ENCODE measurements around the gene PRDM16.

The PRDM16 gene

DNA sequence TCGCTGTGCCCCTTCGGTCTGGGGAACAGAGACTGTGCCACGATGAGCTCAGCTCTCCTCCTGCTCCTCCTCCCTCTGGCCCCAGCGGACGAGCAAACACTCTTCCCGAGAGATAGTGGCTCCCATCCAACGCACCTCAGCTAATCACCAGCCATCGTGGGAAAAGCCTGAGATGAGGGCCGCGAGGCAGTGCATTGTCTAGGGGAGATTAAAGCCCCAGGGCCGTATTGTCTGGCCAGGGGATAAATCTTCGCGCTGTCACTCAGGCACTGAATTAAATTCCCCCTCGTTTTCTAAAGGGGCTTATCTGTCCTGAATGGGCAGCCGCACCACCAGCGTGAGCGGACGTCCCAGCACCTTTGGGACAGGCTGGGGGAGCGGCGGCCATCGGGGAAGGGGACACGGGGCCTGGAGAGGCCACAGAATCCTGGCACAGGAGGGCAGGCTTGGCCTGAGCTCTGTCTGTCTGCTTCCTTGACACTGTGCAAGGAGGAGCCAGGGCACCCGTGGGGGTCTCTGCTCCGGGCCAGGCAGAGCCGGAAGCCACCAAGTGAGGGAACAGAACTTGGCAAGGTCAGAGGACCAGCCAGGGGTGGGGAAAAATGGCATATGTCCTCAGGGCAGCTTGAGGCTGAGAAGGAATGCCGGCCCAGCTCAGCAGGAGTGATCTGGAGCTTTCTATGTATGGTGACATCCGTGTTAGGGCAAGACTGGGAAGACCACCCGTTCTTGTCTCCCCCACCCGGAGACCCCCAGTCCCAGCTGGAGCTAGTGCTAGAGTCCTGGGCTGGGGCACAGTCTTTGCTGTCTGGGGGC lies 32.3 kb downstream of the PRDM16 start:
- H3K27me3 ChIP-seq (replicated peaks; ENCODE audit: control insufficient read depth, insufficient read depth, low read length, poor library complexity, severe bottlenecking) = no peaks in the 10 kb centered on the region
- no peaks in the 10 kb centered on the region for H3K9me3 ChIP-seq (ENCODE audit: control insufficient read depth, low read length)
- no peaks in the 10 kb centered on the region for H3K4me1 ChIP-seq (ENCODE audit: control insufficient read depth, insufficient read depth, low read length, poor library complexity, severe bottlenecking)
- no peaks in the 10 kb centered on the region for H3K36me3 ChIP-seq (ENCODE audit: control insufficient read depth, insufficient read depth, low read length)
- no peak for DNase-seq
- no peak overlapping the region for H3K4me3 ChIP-seq (ENCODE audit: insufficient read depth, low read depth, low read length, poor library complexity, severe bottlenecking)
- no peak overlapping the region for H3K27ac ChIP-seq (ENCODE audit: insufficient read depth, low read length, poor library complexity, severe bottlenecking)

DNA sequence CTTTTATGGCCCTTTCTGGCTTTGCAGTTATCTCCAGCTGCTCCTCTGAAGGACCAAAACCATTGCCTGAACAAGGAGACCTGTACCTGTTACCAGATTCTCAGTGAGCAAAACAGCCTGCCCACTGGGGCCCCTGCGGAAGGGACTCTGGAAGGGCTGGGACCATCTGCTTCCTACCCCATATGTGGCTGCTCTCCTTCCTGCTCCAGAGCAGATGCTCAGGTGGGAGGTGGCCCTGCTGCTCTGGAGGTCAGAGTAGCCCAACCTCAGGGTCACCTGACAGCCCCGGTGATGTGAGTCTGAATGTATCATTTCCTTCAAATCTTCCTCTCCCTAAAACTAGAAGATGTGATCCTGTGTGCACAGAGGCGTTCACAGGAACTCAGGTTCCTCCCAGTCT lies 33.6 kb downstream of the PRDM16 start:
- Histone ChIP-seq H3K4me3 (ENCODE audit: insufficient read depth, low read depth, low read length, poor library complexity, severe bottlenecking) (no peak overlapping the region), H3K4me1 (ENCODE audit: control insufficient read depth, insufficient read depth, low read length, poor library complexity, severe bottlenecking) (no peaks in the 10 kb centered on the region), H3K27me3 (replicated peaks; ENCODE audit: control insufficient read depth, insufficient read depth, low read length, poor library complexity, severe bottlenecking) (no peaks in the 10 kb centered on the region), H3K27ac (ENCODE audit: insufficient read depth, low read length, poor library complexity, severe bottlenecking) (no peak overlapping the region), H3K9me3 (ENCODE audit: control insufficient read depth, low read length) (no peaks in the 10 kb centered on the region), H3K36me3 (ENCODE audit: control insufficient read depth, insufficient read depth, low read length) (no peaks in the 10 kb centered on the region)
- DNase-seq = no peak

DNA sequence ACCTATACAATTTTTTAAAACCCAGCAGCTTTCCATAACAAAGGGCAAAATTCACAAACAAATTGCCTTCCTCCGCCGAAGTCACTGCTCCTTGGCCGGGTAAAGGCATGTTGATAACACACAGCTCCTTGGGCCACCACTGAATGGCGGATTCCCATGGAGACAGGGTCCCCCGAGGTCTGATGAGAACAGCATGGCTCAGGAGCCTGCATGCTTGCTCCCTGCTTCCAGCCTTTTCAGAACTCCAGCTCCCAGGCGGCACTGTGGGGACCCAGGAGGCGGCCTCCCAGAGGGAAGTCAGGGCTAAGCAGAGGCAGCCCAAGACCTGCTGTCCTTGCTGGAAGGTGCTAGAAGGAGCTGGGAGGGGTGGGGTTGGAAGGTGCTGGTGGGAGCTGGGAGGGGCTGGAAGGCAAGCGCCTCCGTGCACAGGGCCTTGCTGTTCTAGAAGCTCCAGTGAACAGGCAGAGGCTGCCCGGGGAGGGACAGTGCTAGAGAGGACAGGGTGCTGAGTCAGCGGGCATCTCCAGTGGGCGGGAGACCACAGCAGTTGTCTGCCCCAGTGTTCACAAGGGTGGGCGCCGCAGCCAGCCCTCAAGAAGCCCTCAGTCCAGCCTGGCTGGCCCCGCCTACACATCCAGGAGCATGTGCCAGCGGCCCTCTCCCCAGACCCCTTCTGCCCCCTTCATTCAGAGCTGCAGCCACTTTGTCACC lies 35.1 kb downstream of the PRDM16 start:
- no peak for DNase-seq
- Histone ChIP-seq H3K27me3 (replicated peaks; ENCODE audit: control insufficient read depth, insufficient read depth, low read length, poor library complexity, severe bottlenecking) (no peaks in the 10 kb centered on the region), H3K27ac (ENCODE audit: insufficient read depth, low read length, poor library complexity, severe bottlenecking) (no peak overlapping the region)

DNA sequence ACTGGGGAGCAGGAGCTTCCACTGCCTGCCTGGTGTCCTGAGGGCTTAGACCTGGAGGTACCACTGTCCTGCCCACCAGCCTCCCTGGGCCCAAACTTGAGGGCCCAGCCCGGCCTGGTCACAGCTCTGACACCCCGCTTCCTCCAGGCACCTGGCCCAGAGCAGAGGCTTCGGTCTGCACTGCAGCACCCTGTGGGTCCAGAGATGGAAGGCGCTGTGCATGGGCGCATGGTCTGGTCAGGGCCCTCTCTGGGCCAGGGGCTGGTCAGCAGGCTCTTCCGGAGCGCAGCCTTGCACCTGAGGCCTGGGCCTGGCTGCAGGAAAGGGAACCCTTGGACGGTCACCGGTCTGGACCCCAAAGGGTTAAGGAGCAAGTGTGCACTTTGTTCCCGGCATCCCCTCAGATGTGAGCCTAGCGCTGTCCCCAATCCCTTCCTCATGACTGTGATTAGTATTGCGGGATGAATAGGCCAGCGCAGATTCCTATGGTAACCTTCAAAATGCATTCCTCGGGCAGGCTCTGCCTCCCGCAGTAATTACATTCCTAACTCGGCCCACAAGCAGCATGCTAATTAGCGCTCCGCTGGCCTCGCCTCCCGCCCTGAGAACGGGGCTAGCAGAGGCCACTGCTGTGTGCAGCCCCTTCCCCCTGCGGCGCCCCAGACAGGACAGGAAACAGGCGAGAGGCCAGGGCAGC lies 36.3 kb downstream of the PRDM16 start:
- H3K36me3 ChIP-seq (ENCODE audit: control insufficient read depth, insufficient read depth, low read length) = no peaks in the 10 kb centered on the region
- DNase-seq = no peak
- H3K27me3 ChIP-seq (replicated peaks; ENCODE audit: control insufficient read depth, insufficient read depth, low read length, poor library complexity, severe bottlenecking) = no peaks in the 10 kb centered on the region
- no peaks in the 10 kb centered on the region for H3K9me3 ChIP-seq (ENCODE audit: control insufficient read depth, low read length)
- no peak overlapping the region for H3K4me3 ChIP-seq (ENCODE audit: insufficient read depth, low read depth, low read length, poor library complexity, severe bottlenecking)
- no peak overlapping the region for H3K27ac ChIP-seq (ENCODE audit: insufficient read depth, low read length, poor library complexity, severe bottlenecking)
- H3K4me1 ChIP-seq (ENCODE audit: control insufficient read depth, insufficient read depth, low read length, poor library complexity, severe bottlenecking) = no peaks in the 10 kb centered on the region

More for the DNA sequence above, 35.1 kb downstream of the PRDM16 start:
- H3K4me1 ChIP-seq (ENCODE audit: control insufficient read depth, insufficient read depth, low read length, poor library complexity, severe bottlenecking) = no peaks in the 10 kb centered on the region
- no peaks in the 10 kb centered on the region for H3K9me3 ChIP-seq (ENCODE audit: control insufficient read depth, low read length)
- no peaks in the 10 kb centered on the region for H3K36me3 ChIP-seq (ENCODE audit: control insufficient read depth, insufficient read depth, low read length)
- no peak overlapping the region for H3K4me3 ChIP-seq (ENCODE audit: insufficient read depth, low read depth, low read length, poor library complexity, severe bottlenecking)

DNA sequence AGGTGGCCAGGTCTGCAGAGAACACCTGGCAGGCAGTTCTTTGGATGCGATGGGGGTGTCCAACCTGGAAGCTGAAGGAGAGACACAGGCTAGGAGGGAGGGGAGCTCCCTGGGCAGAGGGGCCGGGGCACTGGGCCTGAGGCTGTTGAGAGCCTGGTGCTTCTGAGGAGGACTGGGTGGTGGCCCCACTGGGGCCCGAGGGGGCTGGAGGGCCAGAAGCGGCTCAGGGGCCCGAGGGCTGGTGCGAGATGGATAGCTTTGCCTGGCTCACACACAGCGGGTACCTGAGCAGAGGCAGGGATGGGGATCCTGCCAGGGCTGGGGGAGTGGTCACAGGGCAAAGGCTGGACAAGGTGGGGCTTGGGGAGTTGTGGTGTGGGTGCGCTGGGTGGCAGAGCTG lies 37.2 kb downstream of the PRDM16 start:
- Histone ChIP-seq H3K4me3 (ENCODE audit: insufficient read depth, low read depth, low read length, poor library complexity, severe bottlenecking) (no peak overlapping the region), H3K36me3 (ENCODE audit: control insufficient read depth, insufficient read depth, low read length) (no peaks in the 10 kb centered on the region), H3K27me3 (replicated peaks; ENCODE audit: control insufficient read depth, insufficient read depth, low read length, poor library complexity, severe bottlenecking) (no peaks in the 10 kb centered on the region), H3K9me3 (ENCODE audit: control insufficient read depth, low read length) (no peaks in the 10 kb centered on the region), H3K27ac (ENCODE audit: insufficient read depth, low read length, poor library complexity, severe bottlenecking) (no peak overlapping the region), H3K4me1 (ENCODE audit: control insufficient read depth, insufficient read depth, low read length, poor library complexity, severe bottlenecking) (no peaks in the 10 kb centered on the region)
- DNase-seq = no peak

DNA sequence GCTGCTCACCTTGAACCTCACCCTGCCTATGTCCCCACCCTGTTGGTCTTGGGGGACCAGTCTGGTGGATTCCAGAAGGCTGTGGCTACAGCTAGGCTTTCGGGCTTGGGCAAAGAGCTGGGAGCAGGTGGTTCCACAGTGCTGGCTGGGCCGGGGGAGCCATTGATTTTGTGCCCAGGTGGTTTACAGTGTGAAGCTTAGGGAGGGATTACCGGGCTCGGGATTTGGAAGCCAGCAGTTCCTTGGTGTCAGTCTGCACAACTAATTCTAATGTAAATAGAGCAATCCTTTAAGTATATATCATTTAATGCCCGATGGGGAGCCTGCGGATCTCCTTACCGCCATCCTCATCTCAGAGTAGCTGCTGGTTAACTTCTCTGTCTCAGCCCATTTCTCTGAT lies 38.2 kb downstream of the PRDM16 start:
- H3K36me3 ChIP-seq (ENCODE audit: control insufficient read depth, insufficient read depth, low read length) = no peaks in the 10 kb centered on the region
- no peak for DNase-seq
- H3K4me1 ChIP-seq (ENCODE audit: control insufficient read depth, insufficient read depth, low read length, poor library complexity, severe bottlenecking) = no peaks in the 10 kb centered on the region
- no peak overlapping the region for H3K4me3 ChIP-seq (ENCODE audit: insufficient read depth, low read depth, low read length, poor library complexity, severe bottlenecking)
- H3K27ac ChIP-seq (ENCODE audit: insufficient read depth, low read length, poor library complexity, severe bottlenecking) = no peak overlapping the region
- H3K9me3 ChIP-seq (ENCODE audit: control insufficient read depth, low read length) = no peaks in the 10 kb centered on the region
- H3K27me3 ChIP-seq (replicated peaks; ENCODE audit: control insufficient read depth, insufficient read depth, low read length, poor library complexity, severe bottlenecking) = no peaks in the 10 kb centered on the region

DNA sequence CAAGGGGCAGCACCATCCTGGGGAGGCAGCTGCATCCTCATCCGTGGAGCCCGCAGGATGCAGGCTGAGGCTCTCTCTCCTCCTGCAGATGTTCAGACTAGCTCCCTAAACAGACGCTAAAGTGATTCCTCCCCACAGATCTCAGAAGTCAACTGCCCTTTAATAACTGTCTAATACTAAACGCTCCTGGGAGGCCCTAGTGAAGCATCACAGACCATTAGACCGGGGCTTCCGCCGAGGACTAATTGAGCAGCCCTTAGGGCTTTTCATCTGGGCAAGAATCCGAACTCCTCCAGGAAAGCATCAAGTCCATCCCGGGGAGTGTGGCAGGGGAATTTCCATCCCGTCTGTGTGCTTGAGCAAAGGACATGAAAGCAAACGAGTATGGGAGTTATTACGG lies 40.4 kb downstream of the PRDM16 start:
- H3K4me1 ChIP-seq (ENCODE audit: control insufficient read depth, insufficient read depth, low read length, poor library complexity, severe bottlenecking) = no peaks in the 10 kb centered on the region
- no peak for DNase-seq
- no peaks in the 10 kb centered on the region for H3K9me3 ChIP-seq (ENCODE audit: control insufficient read depth, low read length)
- no peak overlapping the region for H3K4me3 ChIP-seq (ENCODE audit: insufficient read depth, low read depth, low read length, poor library complexity, severe bottlenecking)
- no peaks in the 10 kb centered on the region for H3K36me3 ChIP-seq (ENCODE audit: control insufficient read depth, insufficient read depth, low read length)
- H3K27ac ChIP-seq (ENCODE audit: insufficient read depth, low read length, poor library complexity, severe bottlenecking) = no peak overlapping the region
- H3K27me3 ChIP-seq (replicated peaks; ENCODE audit: control insufficient read depth, insufficient read depth, low read length, poor library complexity, severe bottlenecking) = no peaks in the 10 kb centered on the region

DNA sequence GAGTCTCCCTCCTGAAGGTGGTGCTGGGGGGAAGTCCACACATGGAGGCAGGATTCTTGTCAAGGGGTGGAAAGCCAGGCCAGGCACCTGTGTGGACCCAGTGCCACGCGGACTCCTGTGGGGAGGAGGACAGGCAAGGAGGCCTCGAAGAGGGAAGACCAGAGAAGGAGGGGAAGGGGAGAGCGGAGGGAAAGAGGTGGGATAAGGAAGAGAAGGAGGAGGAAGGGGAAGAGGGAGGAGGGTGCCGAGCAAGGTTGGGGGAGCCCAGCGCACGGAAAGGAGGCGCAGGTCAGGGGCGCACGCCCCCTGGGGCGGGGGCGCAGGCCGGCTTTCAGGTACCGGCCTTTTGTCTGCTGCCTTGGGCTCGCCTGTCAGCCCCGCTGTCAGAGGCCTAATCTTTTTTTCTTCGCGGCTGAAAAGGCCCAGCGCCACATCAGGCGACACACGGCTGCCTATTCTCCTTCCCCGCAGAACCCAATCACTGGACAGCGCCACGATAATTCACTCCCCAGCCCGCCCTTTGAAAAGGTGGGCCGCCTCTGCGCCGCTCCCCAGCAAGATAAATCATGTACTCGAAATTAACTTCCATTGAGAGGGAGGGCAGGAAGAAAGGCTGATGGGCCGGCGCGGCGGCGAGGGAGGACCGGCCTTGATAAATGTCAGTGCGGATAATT lies 42.5 kb downstream of the PRDM16 start:
- no peak overlapping the region for H3K27ac ChIP-seq (ENCODE audit: insufficient read depth, low read length, poor library complexity, severe bottlenecking)
- H3K36me3 ChIP-seq (ENCODE audit: control insufficient read depth, insufficient read depth, low read length) = no peaks in the 10 kb centered on the region
- no peaks in the 10 kb centered on the region for H3K27me3 ChIP-seq (replicated peaks; ENCODE audit: control insufficient read depth, insufficient read depth, low read length, poor library complexity, severe bottlenecking)
- H3K4me1 ChIP-seq (ENCODE audit: control insufficient read depth, insufficient read depth, low read length, poor library complexity, severe bottlenecking) = no peaks in the 10 kb centered on the region
- H3K9me3 ChIP-seq (ENCODE audit: control insufficient read depth, low read length) = no peaks in the 10 kb centered on the region
- no peak for DNase-seq
- H3K4me3 ChIP-seq (ENCODE audit: insufficient read depth, low read depth, low read length, poor library complexity, severe bottlenecking) = no peak overlapping the region

DNA sequence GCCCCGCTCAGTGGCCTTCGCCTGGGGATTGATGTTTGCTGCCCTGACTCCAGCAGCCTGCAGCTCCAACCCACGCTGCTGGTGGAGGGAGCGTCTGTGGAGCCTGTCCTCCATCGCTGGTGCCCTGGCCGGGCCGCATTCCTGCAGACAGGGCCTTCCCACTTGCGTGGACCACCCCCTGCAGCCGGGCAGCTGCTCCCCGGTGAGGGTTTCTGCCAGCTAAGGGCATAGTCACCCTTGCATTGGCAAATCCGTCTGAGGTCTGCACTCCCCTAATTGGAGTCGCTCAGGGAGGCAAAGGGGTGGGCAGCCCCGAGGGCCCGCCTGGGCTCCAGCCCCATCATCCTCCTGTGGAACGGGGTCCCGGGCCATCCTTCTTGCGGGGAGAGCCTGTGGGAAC lies 43.5 kb downstream of the PRDM16 start:
- no peaks in the 10 kb centered on the region for H3K9me3 ChIP-seq (ENCODE audit: control insufficient read depth, low read length)
- H3K36me3 ChIP-seq (ENCODE audit: control insufficient read depth, insufficient read depth, low read length) = no peaks in the 10 kb centered on the region
- H3K4me1 ChIP-seq (ENCODE audit: control insufficient read depth, insufficient read depth, low read length, poor library complexity, severe bottlenecking) = no peaks in the 10 kb centered on the region
- no peak for DNase-seq
- no peak overlapping the region for H3K27ac ChIP-seq (ENCODE audit: insufficient read depth, low read length, poor library complexity, severe bottlenecking)
- H3K27me3 ChIP-seq (replicated peaks; ENCODE audit: control insufficient read depth, insufficient read depth, low read length, poor library complexity, severe bottlenecking) = no peaks in the 10 kb centered on the region
- no peak overlapping the region for H3K4me3 ChIP-seq (ENCODE audit: insufficient read depth, low read depth, low read length, poor library complexity, severe bottlenecking)

Data from effector memory CD4-positive, alpha-beta T cell (primary cell).